HG02938 (cell line): ENCODE measurements around the gene COG1.
A peak's percentile ranks its signal among the peaks of the same experiment; 100 is the strongest.
"Not testable (repeated sequence)": the region's sequence is repeated elsewhere in the genome, so short reads cannot be mapped to it uniquely, and the experiment has no call there.

Source experiments
- ATAC-seq: cut with Tn5 transposase; IDR thresholded peaks from one replicate; pipeline ENCODE4 v1.9.1; 2021; ENCODE audit warnings: mild to moderate bottlenecking, moderate library complexity; ENCODE audit not compliant: unreplicated experiment

The COG1 gene

GRCh38 chr17:73192894-73193701, at the start of gene COG1:
COG1 (plus strand) TSS chr17:73193055; CDS start chr17:73193070, 15 bp downstream.
- ATAC-seq = peak; percentile 67

- not testable (repeated sequence) for ATAC-seq
These were observed 48.6 kb upstream of the COG1 start for GRCh38 chr17:73144209-73144608.

- no peak for ATAC-seq
These were observed 47.2 kb upstream of the COG1 start for GRCh38 chr17:73145641-73146040.

- not testable (repeated sequence) for ATAC-seq
These were observed 45.1 kb upstream of the COG1 start for GRCh38 chr17:73147791-73148190.

GRCh38 chr17:73148540-73149334, 44.1 kb upstream of the COG1 start:
- ATAC-seq = no peak

GRCh38 chr17:73150622-73151300, 42.1 kb upstream of the COG1 start:
- not testable (repeated sequence) for ATAC-seq

GRCh38 chr17:73151916-73152632, 40.8 kb upstream of the COG1 start:
- no peak for ATAC-seq

- ATAC-seq = no peak
These were observed 37.3 kb upstream of the COG1 start for GRCh38 chr17:73155410-73156165.

- peak; percentile 70 for ATAC-seq
These were observed 36.6 kb upstream of the COG1 start for GRCh38 chr17:73156166-73156840.

GRCh38 chr17:73156887-73157520, 35.9 kb upstream of the COG1 start:
- ATAC-seq = no peak

- no peak for ATAC-seq
These were observed 35.3 kb upstream of the COG1 start for GRCh38 chr17:73157521-73157890.

- ATAC-seq = no peak
These were observed 34.7 kb upstream of the COG1 start for GRCh38 chr17:73158133-73158532.

GRCh38 chr17:73160980-73161630, 31.8 kb upstream of the COG1 start:
- ATAC-seq = no peak

- no peak for ATAC-seq
These were observed 29.8 kb upstream of the COG1 start for GRCh38 chr17:73163043-73163442.

GRCh38 chr17:73165616-73166404, 27.0 kb upstream of the COG1 start:
- ATAC-seq = no peak

- ATAC-seq = no peak
These were observed 25.9 kb upstream of the COG1 start for GRCh38 chr17:73166731-73167581.

GRCh38 chr17:73168667-73169066, 24.2 kb upstream of the COG1 start:
- ATAC-seq = no peak
